GM04504 (cell line): Measurements from ENCODE around the gene CBX4.

Source experiments
- DNase-seq: peaks from one replicate; pipeline ENCODE4 v3.0.0-alpha.2; 2012; ENCODE audit warnings: low read depth

The CBX4 gene

DNA sequence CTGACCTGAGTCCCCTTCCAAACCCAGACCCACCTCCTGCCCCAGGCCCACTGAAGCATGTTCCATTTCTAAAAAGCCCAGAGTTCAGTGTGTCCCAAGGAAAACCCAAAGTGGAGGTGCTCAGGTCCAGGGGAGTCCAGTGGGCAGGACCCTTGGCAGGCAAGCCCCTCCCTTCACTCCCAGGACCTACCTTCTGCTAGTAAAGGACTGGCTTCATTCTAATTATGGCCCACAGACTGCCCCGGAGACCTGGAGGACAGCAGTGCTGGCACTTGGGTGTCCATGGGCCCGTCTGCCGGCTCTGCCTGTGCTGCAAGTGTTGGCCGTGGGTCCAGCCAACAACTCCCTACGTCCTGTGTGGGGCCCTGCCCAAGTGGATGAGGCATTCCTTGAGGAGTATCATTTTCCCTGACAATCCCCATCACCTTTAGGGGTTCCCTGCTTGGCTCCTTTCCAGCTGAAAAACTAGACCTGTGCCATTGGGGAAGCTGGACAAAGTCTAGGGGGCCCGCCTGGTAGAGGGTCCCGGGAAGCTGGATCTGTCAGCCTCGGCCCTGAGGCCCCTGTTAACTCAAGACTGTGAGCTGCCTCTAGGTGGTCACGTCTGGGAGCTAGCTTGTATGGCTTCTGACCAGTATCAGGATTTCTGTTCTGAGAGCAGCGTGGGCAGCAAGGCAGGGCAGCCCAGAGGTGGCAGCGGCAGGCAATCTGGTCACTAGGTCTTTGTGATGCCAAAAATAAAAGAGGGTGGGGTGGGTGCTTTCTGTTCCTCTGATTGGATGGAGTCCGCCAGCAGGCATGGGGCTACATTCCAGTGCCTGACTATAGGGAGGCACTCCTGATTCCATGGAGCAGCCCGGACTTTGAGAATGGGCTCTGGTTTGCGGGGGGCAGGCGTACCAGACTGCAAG, 53.1 kb downstream of the CBX4 start:
- DNase-seq, result no peak

GRCh38 chr17:79785017-79785899, 54.0 kb downstream of the CBX4 start:
- no peak for DNase-seq

GRCh38 chr17:79784353-79785016, 54.8 kb downstream of the CBX4 start:
- DNase-seq, result no peak

DNA sequence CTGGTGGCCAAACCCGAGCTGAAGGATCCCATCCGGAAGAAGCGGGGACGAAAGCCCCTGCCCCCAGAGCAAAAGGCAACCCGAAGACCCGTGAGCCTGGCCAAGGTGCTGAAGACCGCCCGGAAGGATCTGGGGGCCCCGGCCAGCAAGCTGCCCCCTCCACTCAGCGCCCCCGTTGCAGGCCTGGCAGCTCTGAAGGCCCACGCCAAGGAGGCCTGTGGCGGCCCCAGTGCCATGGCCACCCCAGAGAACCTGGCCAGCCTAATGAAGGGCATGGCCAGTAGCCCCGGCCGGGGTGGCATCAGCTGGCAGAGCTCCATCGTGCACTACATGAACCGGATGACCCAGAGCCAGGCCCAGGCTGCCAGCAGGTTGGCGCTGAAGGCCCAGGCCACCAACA, 55.3 kb downstream of the CBX4 start:
- DNase-seq, result no peak
